GM23338 (cell line): Measurements from ENCODE around the gene GLS. TPM values are rescaled to one million over a fixed set of nuclear protein-coding genes. Genes with fewer than 3 reads are reported as not detected.

Source experiments
- ATAC-seq: fragments of 200-7000 bp; cut with Tn5 transposase; 3 replicates; pipeline ENCODE4 v1.9.1; 2020
- DNase-seq: peaks from one replicate; pipeline ENCODE4 v3.0.0-alpha.2; 2015; ENCODE audit warnings: low spot score
- H2AFZ ChIP-seq: fragments of 200-600 bp; sonication (generic); 2 replicates; pipeline ENCODE4 v1.8.0; 2016; ENCODE audit warnings: antibody characterized with exemption, mild to moderate bottlenecking, moderate library complexity
- H3F3A ChIP-seq: fragments of 200-600 bp; sonication (generic); replicated peaks from 2 replicates; pipeline ENCODE4 v1.8.0; 2017; ENCODE audit warnings: antibody characterized with exemption, mixed run types, low read depth
- H3K27ac ChIP-seq: fragments of 200-600 bp; sonication (generic); 2 replicates; pipeline ENCODE4 v1.6.1; 2016; ENCODE audit warnings: low read depth
- H3K27me3 ChIP-seq: fragments of 200-600 bp; sonication (generic); 2 replicates; pipeline ENCODE4 v1.8.0; 2016; ENCODE audit warnings: mild to moderate bottlenecking, mixed run types, moderate library complexity; ENCODE audit not compliant: insufficient read depth
- H3K36me3 ChIP-seq: fragments of 200-600 bp; sonication (generic); 2 replicates; pipeline ENCODE4 v1.8.0; 2016; ENCODE audit warnings: mild to moderate bottlenecking; ENCODE audit not compliant: insufficient read depth
- H3K4me1 ChIP-seq: fragments of 200-600 bp; sonication (generic); 2 replicates; pipeline ENCODE4 v1.8.0; 2016; ENCODE audit warnings: mild to moderate bottlenecking, moderate library complexity; ENCODE audit not compliant: insufficient read depth
- H3K4me2 ChIP-seq: fragments of 200-600 bp; sonication (generic); 2 replicates; pipeline ENCODE4 v1.7.1; 2017; ENCODE audit warnings: mixed run types
- H3K4me3 ChIP-seq: fragments of 200-600 bp; sonication (generic); 2 replicates; pipeline ENCODE4 v1.6.1; 2016; ENCODE audit warnings: mixed run types
- H3K79me2 ChIP-seq: fragments of 200-600 bp; sonication (generic); replicated peaks from 2 replicates; pipeline ENCODE4 v1.8.0; 2017; ENCODE audit warnings: mild to moderate bottlenecking; ENCODE audit not compliant: insufficient read depth
- H3K9me2 ChIP-seq: fragments of 200-600 bp; sonication (generic); 2 replicates; pipeline ENCODE4 v1.8.0; 2017; ENCODE audit not compliant: insufficient read depth
- H4K20me1 ChIP-seq: fragments of 200-600 bp; sonication (generic); replicated peaks from 2 replicates; pipeline ENCODE4 v1.8.0; 2017; ENCODE audit warnings: mild to moderate bottlenecking; ENCODE audit not compliant: insufficient read depth
- H3K27ac Mint-ChIP-seq: 2 replicates; pipeline ENCODE4 v1.8.0; 2020; ENCODE audit warnings: inconsistent platforms, mild to moderate bottlenecking, moderate library complexity, mixed read lengths
- H3K27me3 Mint-ChIP-seq: 3 replicates; pipeline ENCODE4 v1.8.0; 2022; ENCODE audit warnings: low read depth, mild to moderate bottlenecking, moderate library complexity, mixed read lengths, inconsistent platforms; ENCODE audit not compliant: insufficient read depth, poor library complexity
- H3K36me3 Mint-ChIP-seq: 3 replicates; pipeline ENCODE4 v1.8.0; 2021; ENCODE audit warnings: low read depth, mild to moderate bottlenecking, inconsistent platforms, moderate library complexity, mixed read lengths
- H3K4me1 Mint-ChIP-seq: 3 replicates; pipeline ENCODE4 v1.8.0; 2020; ENCODE audit warnings: mild to moderate bottlenecking, inconsistent platforms, mixed read lengths
- H3K4me3 Mint-ChIP-seq: 3 replicates; pipeline ENCODE4 v1.8.0; 2021; ENCODE audit warnings: moderate library complexity, mild to moderate bottlenecking, inconsistent platforms, mixed read lengths
- H3K9me3 Mint-ChIP-seq: 3 replicates; pipeline ENCODE4 v1.8.0; 2020; ENCODE audit warnings: moderate library complexity, mild to moderate bottlenecking, inconsistent platforms, mixed read lengths
- CREB1 ChIP-seq: fragments of 250-450 bp; sonication (Bioruptor Pico); IDR thresholded peaks from 2 replicates; pipeline ENCODE4 v1.5.0; 2020; ENCODE audit warnings: low read depth, mild to moderate bottlenecking, moderate library complexity
- EZH2 ChIP-seq: fragments of 200-600 bp; sonication (generic); IDR thresholded peaks from one replicate; pipeline ENCODE4 v1.8.0; 2017; ENCODE audit warnings: antibody characterized with exemption, mild to moderate bottlenecking, low read depth; ENCODE audit not compliant: unreplicated experiment
- EZH2phosphoT487 ChIP-seq: fragments of 200-600 bp; sonication (generic); IDR thresholded peaks from one replicate; pipeline ENCODE4 v1.8.1; 2018; ENCODE audit warnings: antibody characterized with exemption; ENCODE audit not compliant: unreplicated experiment
- JUNB ChIP-seq: IDR thresholded peaks from one replicate; pipeline ENCODE4 v1.6.1; 2016; ENCODE audit warnings: antibody characterized with exemption; ENCODE audit not compliant: unreplicated experiment
- NANOG ChIP-seq: IDR thresholded peaks from 2 replicates; pipeline ENCODE4 v1.6.1; 2016; ENCODE audit warnings: antibody characterized with exemption, borderline replicate concordance
- POLR2AphosphoS5 ChIP-seq: IDR thresholded peaks from 2 replicates; pipeline ENCODE4 v1.6.1; 2016; ENCODE audit warnings: antibody characterized with exemption, low read depth
- STAT1 ChIP-seq: IDR thresholded peaks from one replicate; pipeline ENCODE4 v1.6.1; 2016; ENCODE audit warnings: antibody characterized with exemption; ENCODE audit not compliant: unreplicated experiment
- ZNF114 ChIP-seq: fragments of 250-450 bp; sonication (Bioruptor Pico); IDR thresholded peaks from 2 replicates; pipeline ENCODE4 v1.5.0; 2020; ENCODE audit warnings: mild to moderate bottlenecking, moderate library complexity
- ZNF331 ChIP-seq: fragments of 250-450 bp; sonication (Bioruptor Pico); IDR thresholded peaks from 2 replicates; pipeline ENCODE4 v1.5.0; 2020; ENCODE audit warnings: low read depth, mild to moderate bottlenecking, moderate library complexity
- polyA plus RNA-seq: library from polyadenylated mRNA; unstranded; fragments of >200 nt; fragmentation: Nextera tagmentation; extraction: Ambion mirVana; gene quantifications from 2 replicates; pipeline ENCODE4 v1.2.1, GENCODE V29; 2016
- total RNA-seq: library from RNA; depleted of rRNA; stranded (reverse); fragments of >200 nt; shearing (Covaris generic); gene quantifications from 2 replicates; pipeline ENCODE4 v1.2.3, GENCODE V29; 2014
- TF ChIP-seq, protein P1 (sequence below): IDR thresholded peaks from 2 replicates; pipeline ENCODE4 v1.6.1; 2016; ENCODE audit warnings: antibody characterized with exemption
- TF ChIP-seq, protein P2 (sequence below), 2 experiments: fragments of 200-600 bp in 1 of 2; sonication (generic) in 1 of 2; conservative IDR thresholded peaks; 2 replicates each; pipeline versions ENCODE4 v1.5.1 to v1.6.1; 2016 to 2017; ENCODE audit warnings: antibody characterized with exemption in 2 of 2, low read depth in 2 of 2, mild to moderate bottlenecking in 2 of 2, moderate library complexity in 1 of 2
- TF ChIP-seq, protein P3 (sequence below): fragments of 250-450 bp; sonication (Bioruptor Pico); IDR thresholded peaks from 2 replicates; pipeline ENCODE4 v1.5.0; 2020; ENCODE audit warnings: mild to moderate bottlenecking, moderate library complexity
- TF ChIP-seq, protein P4 (sequence below): IDR thresholded peaks from one replicate; pipeline ENCODE4 v1.6.1; 2018; ENCODE audit warnings: antibody characterized with exemption; ENCODE audit not compliant: unreplicated experiment

GLS gene
- total and polyA plus RNA-seq, 2 experiments from 2014 or later = 38.1 to 172 TPM

DNA sequence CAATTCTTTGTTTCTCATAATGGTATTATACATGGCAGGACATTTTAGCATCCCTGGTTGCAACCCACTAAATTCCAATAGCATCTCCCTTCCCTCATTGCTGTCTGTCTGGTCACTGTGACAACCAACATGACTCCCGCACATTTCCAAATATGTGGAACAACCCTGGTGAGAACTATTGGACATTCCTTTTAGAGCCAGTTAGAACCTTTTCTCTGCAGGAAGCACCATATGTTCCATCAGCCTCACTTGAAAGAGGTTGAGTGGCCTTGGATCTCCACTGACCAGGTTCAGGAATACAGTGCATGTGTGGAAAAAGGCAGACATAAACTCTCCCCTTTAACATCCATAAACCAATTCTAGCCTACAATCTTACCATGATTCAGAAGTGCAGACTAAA, 25.9 kb upstream of the GLS start:
- H3K4me1 Mint-ChIP-seq = peaks cover 21% of the 10 kb centered on the region
- H3F3A ChIP-seq = no peaks in the 10 kb centered on the region
- no peaks in the 10 kb centered on the region for H3K27me3 ChIP-seq
- no peaks in the 10 kb centered on the region for H3K9me3 Mint-ChIP-seq
- no peaks in the 10 kb centered on the region for H3K79me2 ChIP-seq
- peaks cover 13% of the 10 kb centered on the region for H3K4me1 ChIP-seq
- no peak overlapping the region for H3K4me2 ChIP-seq
- H3K4me3 ChIP-seq = no peak overlapping the region
- H3K9me2 ChIP-seq = peaks cover 5% of the 10 kb centered on the region; the same call in 1 of the 2 replicates
- no peaks in the 10 kb centered on the region for H3K36me3 Mint-ChIP-seq
- no peak overlapping the region for H3K27ac Mint-ChIP-seq
- DNase-seq (no peak), ATAC-seq (no peak)
- H3K27me3 Mint-ChIP-seq = peaks cover 2% of the 10 kb centered on the region
- no peak overlapping the region for H2AFZ ChIP-seq
- no peak overlapping the region for H3K27ac ChIP-seq
- H3K4me3 Mint-ChIP-seq = no peak overlapping the region
- no peaks in the 10 kb centered on the region for H4K20me1 ChIP-seq
- no peak for TF ChIP-seq EZH2phosphoT487
- TF ChIP-seq, protein P1, sequence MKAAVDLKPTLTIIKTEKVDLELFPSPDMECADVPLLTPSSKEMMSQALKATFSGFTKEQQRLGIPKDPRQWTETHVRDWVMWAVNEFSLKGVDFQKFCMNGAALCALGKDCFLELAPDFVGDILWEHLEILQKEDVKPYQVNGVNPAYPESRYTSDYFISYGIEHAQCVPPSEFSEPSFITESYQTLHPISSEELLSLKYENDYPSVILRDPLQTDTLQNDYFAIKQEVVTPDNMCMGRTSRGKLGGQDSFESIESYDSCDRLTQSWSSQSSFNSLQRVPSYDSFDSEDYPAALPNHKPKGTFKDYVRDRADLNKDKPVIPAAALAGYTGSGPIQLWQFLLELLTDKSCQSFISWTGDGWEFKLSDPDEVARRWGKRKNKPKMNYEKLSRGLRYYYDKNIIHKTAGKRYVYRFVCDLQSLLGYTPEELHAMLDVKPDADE = no peak
- no peak for TF ChIP-seq ZNF114 (CRISPR knock-in tag)
- no peak for TF ChIP-seq CREB1 (CRISPR knock-in tag)
- TF ChIP-seq, protein P2, sequence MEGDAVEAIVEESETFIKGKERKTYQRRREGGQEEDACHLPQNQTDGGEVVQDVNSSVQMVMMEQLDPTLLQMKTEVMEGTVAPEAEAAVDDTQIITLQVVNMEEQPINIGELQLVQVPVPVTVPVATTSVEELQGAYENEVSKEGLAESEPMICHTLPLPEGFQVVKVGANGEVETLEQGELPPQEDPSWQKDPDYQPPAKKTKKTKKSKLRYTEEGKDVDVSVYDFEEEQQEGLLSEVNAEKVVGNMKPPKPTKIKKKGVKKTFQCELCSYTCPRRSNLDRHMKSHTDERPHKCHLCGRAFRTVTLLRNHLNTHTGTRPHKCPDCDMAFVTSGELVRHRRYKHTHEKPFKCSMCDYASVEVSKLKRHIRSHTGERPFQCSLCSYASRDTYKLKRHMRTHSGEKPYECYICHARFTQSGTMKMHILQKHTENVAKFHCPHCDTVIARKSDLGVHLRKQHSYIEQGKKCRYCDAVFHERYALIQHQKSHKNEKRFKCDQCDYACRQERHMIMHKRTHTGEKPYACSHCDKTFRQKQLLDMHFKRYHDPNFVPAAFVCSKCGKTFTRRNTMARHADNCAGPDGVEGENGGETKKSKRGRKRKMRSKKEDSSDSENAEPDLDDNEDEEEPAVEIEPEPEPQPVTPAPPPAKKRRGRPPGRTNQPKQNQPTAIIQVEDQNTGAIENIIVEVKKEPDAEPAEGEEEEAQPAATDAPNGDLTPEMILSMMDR (conservative IDR thresholded peaks at IDR 0.05; ENCODE audit: low read depth in 2 of 2) = no peak
- no peak for TF ChIP-seq STAT1
- TF ChIP-seq, protein P3, sequence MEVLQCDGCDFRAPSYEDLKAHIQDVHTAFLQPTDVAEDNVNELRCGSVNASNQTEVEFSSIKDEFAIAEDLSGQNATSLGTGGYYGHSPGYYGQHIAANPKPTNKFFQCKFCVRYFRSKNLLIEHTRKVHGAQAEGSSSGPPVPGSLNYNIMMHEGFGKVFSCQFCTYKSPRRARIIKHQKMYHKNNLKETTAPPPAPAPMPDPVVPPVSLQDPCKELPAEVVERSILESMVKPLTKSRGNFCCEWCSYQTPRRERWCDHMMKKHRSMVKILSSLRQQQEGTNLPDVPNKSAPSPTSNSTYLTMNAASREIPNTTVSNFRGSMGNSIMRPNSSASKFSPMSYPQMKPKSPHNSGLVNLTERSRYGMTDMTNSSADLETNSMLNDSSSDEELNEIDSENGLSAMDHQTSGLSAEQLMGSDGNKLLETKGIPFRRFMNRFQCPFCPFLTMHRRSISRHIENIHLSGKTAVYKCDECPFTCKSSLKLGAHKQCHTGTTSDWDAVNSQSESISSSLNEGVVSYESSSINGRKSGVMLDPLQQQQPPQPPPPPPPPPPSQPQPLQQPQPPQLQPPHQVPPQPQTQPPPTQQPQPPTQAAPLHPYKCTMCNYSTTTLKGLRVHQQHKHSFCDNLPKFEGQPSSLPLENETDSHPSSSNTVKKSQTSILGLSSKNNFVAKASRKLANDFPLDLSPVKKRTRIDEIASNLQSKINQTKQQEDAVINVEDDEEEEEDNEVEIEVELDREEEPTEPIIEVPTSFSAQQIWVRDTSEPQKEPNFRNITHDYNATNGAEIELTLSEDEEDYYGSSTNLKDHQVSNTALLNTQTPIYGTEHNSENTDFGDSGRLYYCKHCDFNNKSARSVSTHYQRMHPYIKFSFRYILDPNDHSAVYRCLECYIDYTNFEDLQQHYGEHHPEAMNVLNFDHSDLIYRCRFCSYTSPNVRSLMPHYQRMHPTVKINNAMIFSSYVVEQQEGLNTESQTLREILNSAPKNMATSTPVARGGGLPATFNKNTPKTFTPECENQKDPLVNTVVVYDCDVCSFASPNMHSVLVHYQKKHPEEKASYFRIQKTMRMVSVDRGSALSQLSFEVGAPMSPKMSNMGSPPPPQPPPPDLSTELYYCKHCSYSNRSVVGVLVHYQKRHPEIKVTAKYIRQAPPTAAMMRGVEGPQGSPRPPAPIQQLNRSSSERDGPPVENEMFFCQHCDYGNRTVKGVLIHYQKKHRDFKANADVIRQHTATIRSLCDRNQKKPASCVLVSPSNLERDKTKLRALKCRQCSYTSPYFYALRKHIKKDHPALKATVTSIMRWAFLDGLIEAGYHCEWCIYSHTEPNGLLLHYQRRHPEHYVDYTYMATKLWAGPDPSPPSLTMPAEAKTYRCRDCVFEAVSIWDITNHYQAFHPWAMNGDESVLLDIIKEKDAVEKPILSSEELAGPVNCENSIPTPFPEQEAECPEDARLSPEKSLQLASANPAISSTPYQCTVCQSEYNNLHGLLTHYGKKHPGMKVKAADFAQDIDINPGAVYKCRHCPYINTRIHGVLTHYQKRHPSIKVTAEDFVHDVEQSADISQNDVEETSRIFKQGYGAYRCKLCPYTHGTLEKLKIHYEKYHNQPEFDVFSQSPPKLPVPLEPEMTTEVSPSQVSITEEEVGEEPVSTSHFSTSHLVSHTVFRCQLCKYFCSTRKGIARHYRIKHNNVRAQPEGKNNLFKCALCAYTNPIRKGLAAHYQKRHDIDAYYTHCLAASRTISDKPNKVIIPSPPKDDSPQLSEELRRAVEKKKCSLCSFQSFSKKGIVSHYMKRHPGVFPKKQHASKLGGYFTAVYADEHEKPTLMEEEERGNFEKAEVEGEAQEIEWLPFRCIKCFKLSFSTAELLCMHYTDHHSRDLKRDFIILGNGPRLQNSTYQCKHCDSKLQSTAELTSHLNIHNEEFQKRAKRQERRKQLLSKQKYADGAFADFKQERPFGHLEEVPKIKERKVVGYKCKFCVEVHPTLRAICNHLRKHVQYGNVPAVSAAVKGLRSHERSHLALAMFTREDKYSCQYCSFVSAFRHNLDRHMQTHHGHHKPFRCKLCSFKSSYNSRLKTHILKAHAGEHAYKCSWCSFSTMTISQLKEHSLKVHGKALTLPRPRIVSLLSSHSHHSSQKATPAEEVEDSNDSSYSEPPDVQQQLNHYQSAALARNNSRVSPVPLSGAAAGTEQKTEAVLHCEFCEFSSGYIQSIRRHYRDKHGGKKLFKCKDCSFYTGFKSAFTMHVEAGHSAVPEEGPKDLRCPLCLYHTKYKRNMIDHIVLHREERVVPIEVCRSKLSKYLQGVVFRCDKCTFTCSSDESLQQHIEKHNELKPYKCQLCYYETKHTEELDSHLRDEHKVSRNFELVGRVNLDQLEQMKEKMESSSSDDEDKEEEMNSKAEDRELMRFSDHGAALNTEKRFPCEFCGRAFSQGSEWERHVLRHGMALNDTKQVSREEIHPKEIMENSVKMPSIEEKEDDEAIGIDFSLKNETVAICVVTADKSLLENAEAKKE (CRISPR knock-in tag) = no peak
- TF ChIP-seq EZH2 = no peak
- TF ChIP-seq NANOG = no peak
- no peak for TF ChIP-seq JUNB
- no peak for TF ChIP-seq ZNF331 (CRISPR knock-in tag)
- TF ChIP-seq, protein P4, sequence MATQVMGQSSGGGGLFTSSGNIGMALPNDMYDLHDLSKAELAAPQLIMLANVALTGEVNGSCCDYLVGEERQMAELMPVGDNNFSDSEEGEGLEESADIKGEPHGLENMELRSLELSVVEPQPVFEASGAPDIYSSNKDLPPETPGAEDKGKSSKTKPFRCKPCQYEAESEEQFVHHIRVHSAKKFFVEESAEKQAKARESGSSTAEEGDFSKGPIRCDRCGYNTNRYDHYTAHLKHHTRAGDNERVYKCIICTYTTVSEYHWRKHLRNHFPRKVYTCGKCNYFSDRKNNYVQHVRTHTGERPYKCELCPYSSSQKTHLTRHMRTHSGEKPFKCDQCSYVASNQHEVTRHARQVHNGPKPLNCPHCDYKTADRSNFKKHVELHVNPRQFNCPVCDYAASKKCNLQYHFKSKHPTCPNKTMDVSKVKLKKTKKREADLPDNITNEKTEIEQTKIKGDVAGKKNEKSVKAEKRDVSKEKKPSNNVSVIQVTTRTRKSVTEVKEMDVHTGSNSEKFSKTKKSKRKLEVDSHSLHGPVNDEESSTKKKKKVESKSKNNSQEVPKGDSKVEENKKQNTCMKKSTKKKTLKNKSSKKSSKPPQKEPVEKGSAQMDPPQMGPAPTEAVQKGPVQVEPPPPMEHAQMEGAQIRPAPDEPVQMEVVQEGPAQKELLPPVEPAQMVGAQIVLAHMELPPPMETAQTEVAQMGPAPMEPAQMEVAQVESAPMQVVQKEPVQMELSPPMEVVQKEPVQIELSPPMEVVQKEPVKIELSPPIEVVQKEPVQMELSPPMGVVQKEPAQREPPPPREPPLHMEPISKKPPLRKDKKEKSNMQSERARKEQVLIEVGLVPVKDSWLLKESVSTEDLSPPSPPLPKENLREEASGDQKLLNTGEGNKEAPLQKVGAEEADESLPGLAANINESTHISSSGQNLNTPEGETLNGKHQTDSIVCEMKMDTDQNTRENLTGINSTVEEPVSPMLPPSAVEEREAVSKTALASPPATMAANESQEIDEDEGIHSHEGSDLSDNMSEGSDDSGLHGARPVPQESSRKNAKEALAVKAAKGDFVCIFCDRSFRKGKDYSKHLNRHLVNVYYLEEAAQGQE = no peak
- TF ChIP-seq POLR2AphosphoS5 = no peak
- no peaks in the 10 kb centered on the region for H3K36me3 ChIP-seq
